GM21381 (cell line): ENCODE data around the gene UNC13B.

Experiments
- ATAC-seq: cut with Tn5 transposase; IDR thresholded peaks from one replicate; pipeline ENCODE4 v1.9.1; 2021; ENCODE audit warnings: mild to moderate bottlenecking, moderate library complexity; ENCODE audit not compliant: unreplicated experiment

Gene UNC13B

GRCh38 chr9:35415402-35416097 lies 253.7 kb downstream of the UNC13B start:
- no peak for ATAC-seq

GRCh38 chr9:35416098-35416427 lies 254.3 kb downstream of the UNC13B start:
- no peak for ATAC-seq

- no peak for ATAC-seq
Observed at GRCh38 chr9:35422346-35422745, 260.5 kb downstream of the UNC13B start.

- no peak for ATAC-seq
Observed at GRCh38 chr9:35422753-35423152, 260.9 kb downstream of the UNC13B start.

- no peak for ATAC-seq
Observed at GRCh38 chr9:35423499-35423898, 261.7 kb downstream of the UNC13B start.

- ATAC-seq = no peak
Observed at GRCh38 chr9:35424356-35425352, 262.8 kb downstream of the UNC13B start.

GRCh38 chr9:35426627-35427026 lies 264.8 kb downstream of the UNC13B start:
- ATAC-seq = no peak

GRCh38 chr9:35431467-35431866 lies 269.7 kb downstream of the UNC13B start:
- ATAC-seq = no peak

- ATAC-seq = no peak
Observed at GRCh38 chr9:35432076-35432475, 270.3 kb downstream of the UNC13B start.

- ATAC-seq = no peak
Observed at GRCh38 chr9:35436933-35437332, 275.1 kb downstream of the UNC13B start.

- ATAC-seq = no peak
Observed at GRCh38 chr9:35446012-35446411, 284.2 kb downstream of the UNC13B start.

- no peak for ATAC-seq
Observed at GRCh38 chr9:35448496-35448895, 286.7 kb downstream of the UNC13B start.

GRCh38 chr9:35452481-35452880 lies 290.7 kb downstream of the UNC13B start:
- no peak for ATAC-seq

GRCh38 chr9:35453786-35454185 lies 292.0 kb downstream of the UNC13B start:
- ATAC-seq = no peak
